Right lobe of liver (tissue), 4 donors: ENCODE results near the gene USP6NL.

ENCODE experiments used
- CTCF ChIP-seq, 4 donors: fragments of 200-600 bp in 3 of 4; fragments of 450-650 bp in 1 of 4; IDR thresholded peaks; one replicate each; pipeline versions ENCODE4 v1.5.1 to v1.8.0; 2016 to 2022; ENCODE audit warnings: antibody characterized with exemption in 4 of 4, mild to moderate bottlenecking in 2 of 4
- POLR2A ChIP-seq: fragments of 450-650 bp; IDR thresholded peaks from one replicate; pipeline ENCODE4 v1.6.1; 2017; ENCODE audit warnings: antibody characterized with exemption, mild to moderate bottlenecking
- donor health status: DM: no; HTN: no; CAD: no.
- donor health status: DM: no; HTN: no; CAD: no.
- donor health status: DM: no; HTN: yes; CAD: no.

- TF ChIP-seq CTCF (IDR thresholded peaks at IDR 0.05) (no peak), POLR2A (no peak)
Observed at GRCh38 chr10:11416974-11417373, 194.5 kb downstream of the USP6NL start.
